ENCODE results near the gene OR10H3. TPM values are rescaled to one million over a fixed set of nuclear protein-coding genes. Genes with fewer than 3 reads are reported as not detected.

The OR10H3 gene
- total and polyA plus RNA-seq, 3 donors from 2014 or later = not detected

- intact Hi-C loops (cut with DNase I; ENCODE audit: low total_unique reads) = no loop called here
- H3K36me3 ChIP-seq (ENCODE audit: low read depth, missing control alignments) = no peaks in the 10 kb centered on the region
- H3K4me3 ChIP-seq = no peak overlapping the region
- DNase-seq = no peak
- no peaks in the 10 kb centered on the region for H3K4me1 ChIP-seq
- no peaks in the 10 kb centered on the region for H3K27me3 ChIP-seq
- WGBS, 2 donors = 62% methylated on average over 3 of the region's 3 CpGs
- H3K9me3 ChIP-seq = no peaks in the 10 kb centered on the region
- TF ChIP-seq POLR2A (IDR thresholded peaks at IDR 0.05) (no peak), CTCF (IDR thresholded peaks at IDR 0.05) (no peak)
- H3K27ac ChIP-seq = no peak overlapping the region
These were observed 23.1 kb upstream of the OR10H3 start for GRCh38 chr19:15714638-15715037.

DNA sequence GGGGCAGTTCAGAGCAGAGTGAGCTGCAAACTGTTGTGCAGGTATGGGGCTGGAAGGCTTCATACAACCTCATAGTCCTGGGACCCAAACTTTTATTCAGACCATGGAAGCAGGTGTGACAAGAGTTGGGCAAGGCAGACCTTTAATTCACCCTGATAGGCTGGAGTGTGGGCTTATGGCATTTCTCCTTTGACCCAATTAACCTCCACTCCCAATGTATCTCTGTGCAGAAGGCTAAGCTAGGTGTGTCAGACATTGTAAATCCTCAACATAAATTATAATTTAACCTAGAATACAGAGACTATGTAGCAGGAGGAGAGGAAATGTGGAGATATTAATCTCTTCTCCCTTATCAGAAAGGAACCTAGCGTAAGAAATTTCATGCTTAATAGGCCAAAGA is 22.1 kb upstream of the OR10H3 start:
- Histone ChIP-seq H3K27me3 (no peaks in the 10 kb centered on the region), H3K36me3 (ENCODE audit: low read depth, missing control alignments) (no peaks in the 10 kb centered on the region), H3K27ac (no peak overlapping the region), H3K4me1 (no peaks in the 10 kb centered on the region), H3K4me3 (no peak overlapping the region), H3K9me3 (no peaks in the 10 kb centered on the region)
- intact Hi-C loops (cut with DNase I; ENCODE audit: low total_unique reads) = no loop called here
- no peak for DNase-seq
- WGBS, 2 donors = 68 to 97% methylated on average over 1 of the region's 1 CpG
- TF ChIP-seq CTCF (IDR thresholded peaks at IDR 0.05) = no peak
- no peak for TF ChIP-seq POLR2A (IDR thresholded peaks at IDR 0.05)

GRCh38 chr19:15717809-15718208 is 20.0 kb upstream of the OR10H3 start:
- Histone ChIP-seq H3K4me3 (no peak overlapping the region), H3K27me3 (no peaks in the 10 kb centered on the region), H3K36me3 (ENCODE audit: low read depth, missing control alignments) (no peaks in the 10 kb centered on the region), H3K27ac (no peak overlapping the region), H3K9me3 (no peaks in the 10 kb centered on the region), H3K4me1 (no peaks in the 10 kb centered on the region)
- no peak for TF ChIP-seq CTCF (IDR thresholded peaks at IDR 0.05)
- no peak for TF ChIP-seq POLR2A (IDR thresholded peaks at IDR 0.05)
- intact Hi-C loops (cut with DNase I; ENCODE audit: low total_unique reads) = no loop called here
- WGBS, 2 donors = 23 to 33% methylated on average over 1 to 6 of the region's 6 CpGs
- no peak for DNase-seq

DNA sequence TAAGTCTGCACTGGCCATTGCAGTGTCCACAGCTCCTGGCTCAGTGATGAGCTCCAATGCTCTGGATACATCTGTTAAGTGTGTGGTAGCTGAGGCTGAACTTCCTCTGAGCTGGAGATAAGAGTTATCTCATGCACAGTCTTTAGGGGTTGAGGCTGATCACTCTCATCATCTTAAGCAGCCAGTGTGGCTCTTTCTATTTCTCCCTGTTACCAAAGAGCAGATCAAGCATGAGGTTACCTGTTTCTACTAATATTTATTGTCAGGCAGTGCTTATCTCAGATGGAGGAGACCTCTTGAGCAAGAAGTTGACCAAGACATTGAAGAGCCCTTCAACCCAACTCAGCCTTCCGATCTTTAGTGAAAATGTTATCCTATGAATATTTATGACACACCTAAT is 16.5 kb upstream of the OR10H3 start:
- 76 to 89% methylated on average over 1 of the region's 1 CpG for WGBS, 2 donors
- Histone ChIP-seq H3K36me3 (ENCODE audit: low read depth, missing control alignments) (no peaks in the 10 kb centered on the region), H3K27ac (no peak overlapping the region), H3K4me1 (no peaks in the 10 kb centered on the region), H3K27me3 (no peaks in the 10 kb centered on the region), H3K9me3 (no peaks in the 10 kb centered on the region), H3K4me3 (no peak overlapping the region)
- TF ChIP-seq POLR2A (IDR thresholded peaks at IDR 0.05) = no peak
- no peak for TF ChIP-seq CTCF (IDR thresholded peaks at IDR 0.05)
- intact Hi-C loops (cut with DNase I; ENCODE audit: low total_unique reads) = no loop called here
- no peak for DNase-seq

- intact Hi-C loops (cut with DNase I; ENCODE audit: low total_unique reads) = no loop called here
- Histone ChIP-seq H3K4me3 (no peak overlapping the region), H3K9me3 (no peaks in the 10 kb centered on the region), H3K27me3 (no peaks in the 10 kb centered on the region), H3K27ac (no peak overlapping the region), H3K4me1 (no peaks in the 10 kb centered on the region), H3K36me3 (ENCODE audit: low read depth, missing control alignments) (no peaks in the 10 kb centered on the region)
- 14 to 15% methylated on average over 23 to 24 of the region's 25 CpGs for WGBS, 2 donors
- TF ChIP-seq POLR2A (IDR thresholded peaks at IDR 0.05) = no peak
- TF ChIP-seq CTCF (IDR thresholded peaks at IDR 0.05) = no peak
- no peak for DNase-seq
These were observed 14.8 kb upstream of the OR10H3 start for GRCh38 chr19:15722956-15723355.
